ENCODE results near the gene KDM2B.

DNA sequence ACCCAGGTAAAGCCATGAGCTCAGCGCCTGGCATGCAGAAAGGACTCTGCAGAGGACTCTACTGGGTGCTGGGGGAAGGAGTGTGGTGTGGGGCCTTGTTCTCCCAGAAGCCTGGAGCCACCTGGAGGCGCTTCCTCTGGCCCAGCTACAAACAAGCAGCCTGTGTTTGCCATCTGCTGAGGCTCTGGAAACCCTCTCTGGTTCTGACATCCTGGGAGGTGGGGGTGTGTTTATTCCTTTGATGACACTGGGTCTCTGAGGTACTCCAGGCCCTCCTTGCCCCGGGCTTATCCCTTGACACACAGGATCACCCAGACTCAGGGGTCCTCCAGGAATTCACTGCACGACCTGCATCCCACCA lies 136.0 kb downstream of the KDM2B start:
- no peak for TF ChIP-seq EZH2phosphoT487 (IDR thresholded peaks at IDR 0.05; ENCODE audit: low read length)
- TF ChIP-seq, protein P1, sequence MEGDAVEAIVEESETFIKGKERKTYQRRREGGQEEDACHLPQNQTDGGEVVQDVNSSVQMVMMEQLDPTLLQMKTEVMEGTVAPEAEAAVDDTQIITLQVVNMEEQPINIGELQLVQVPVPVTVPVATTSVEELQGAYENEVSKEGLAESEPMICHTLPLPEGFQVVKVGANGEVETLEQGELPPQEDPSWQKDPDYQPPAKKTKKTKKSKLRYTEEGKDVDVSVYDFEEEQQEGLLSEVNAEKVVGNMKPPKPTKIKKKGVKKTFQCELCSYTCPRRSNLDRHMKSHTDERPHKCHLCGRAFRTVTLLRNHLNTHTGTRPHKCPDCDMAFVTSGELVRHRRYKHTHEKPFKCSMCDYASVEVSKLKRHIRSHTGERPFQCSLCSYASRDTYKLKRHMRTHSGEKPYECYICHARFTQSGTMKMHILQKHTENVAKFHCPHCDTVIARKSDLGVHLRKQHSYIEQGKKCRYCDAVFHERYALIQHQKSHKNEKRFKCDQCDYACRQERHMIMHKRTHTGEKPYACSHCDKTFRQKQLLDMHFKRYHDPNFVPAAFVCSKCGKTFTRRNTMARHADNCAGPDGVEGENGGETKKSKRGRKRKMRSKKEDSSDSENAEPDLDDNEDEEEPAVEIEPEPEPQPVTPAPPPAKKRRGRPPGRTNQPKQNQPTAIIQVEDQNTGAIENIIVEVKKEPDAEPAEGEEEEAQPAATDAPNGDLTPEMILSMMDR (IDR thresholded peaks at IDR 0.05; ENCODE audit: low read length) = no peak
- no peak for TF ChIP-seq EZH2 (optimal IDR thresholded peaks at IDR 0.05; ENCODE audit: low read depth, low read length)

Data from MM.1S (cell line).